Inferior parietal cortex (tissue), 1 donor: ENCODE data around the gene FAM163B.

ENCODE experiments used
- DNase-seq: peaks from one replicate; pipeline ENCODE4 v3.0.0-alpha.2; 2016; ENCODE audit errors: extremely low spot score

Gene FAM163B

GRCh38 chr9:133547116-133547515 is 62.1 kb downstream of the FAM163B start:
- DNase-seq = no peak

GRCh38 chr9:133546287-133546680 is 62.9 kb downstream of the FAM163B start:
- no peak for DNase-seq

DNA sequence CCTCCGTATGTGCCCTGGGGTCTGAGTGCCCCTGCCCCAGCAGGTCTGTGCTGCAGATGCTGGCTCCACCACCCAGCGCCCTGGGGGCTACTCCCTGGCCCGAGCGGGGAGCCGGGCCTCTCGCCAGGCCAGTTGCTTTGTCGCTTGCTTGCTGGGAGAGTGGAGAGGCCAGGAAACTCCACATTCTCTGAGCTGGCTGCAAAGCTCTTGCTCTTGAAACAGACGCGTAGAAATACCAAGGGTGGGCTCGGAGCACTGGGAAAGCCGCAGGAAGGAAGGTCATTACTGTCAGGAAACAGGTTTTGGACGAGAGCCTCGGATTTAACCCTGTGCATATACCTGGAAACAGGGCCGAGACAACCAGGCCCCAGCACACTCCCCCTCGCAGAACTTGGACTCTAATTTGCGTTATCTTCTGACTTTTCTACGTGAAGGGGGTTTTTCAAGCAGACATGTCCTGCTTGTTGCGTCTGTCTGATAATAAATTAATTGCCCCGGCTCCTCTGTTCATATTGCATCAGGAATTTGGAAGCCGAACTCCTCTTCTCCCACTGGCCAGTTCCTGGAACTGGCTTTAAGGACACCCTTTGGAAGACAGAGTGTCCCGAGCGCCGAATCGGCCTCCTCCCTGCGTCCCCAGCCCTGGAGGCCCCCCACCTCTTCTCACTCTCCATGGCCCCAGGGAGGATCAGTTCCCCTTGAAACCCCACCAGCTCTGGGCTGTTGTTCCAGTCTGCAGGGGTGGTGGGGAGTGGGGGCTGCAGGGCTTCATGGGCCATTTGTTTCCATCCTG is 63.5 kb downstream of the FAM163B start:
- DNase-seq = no peak

DNA sequence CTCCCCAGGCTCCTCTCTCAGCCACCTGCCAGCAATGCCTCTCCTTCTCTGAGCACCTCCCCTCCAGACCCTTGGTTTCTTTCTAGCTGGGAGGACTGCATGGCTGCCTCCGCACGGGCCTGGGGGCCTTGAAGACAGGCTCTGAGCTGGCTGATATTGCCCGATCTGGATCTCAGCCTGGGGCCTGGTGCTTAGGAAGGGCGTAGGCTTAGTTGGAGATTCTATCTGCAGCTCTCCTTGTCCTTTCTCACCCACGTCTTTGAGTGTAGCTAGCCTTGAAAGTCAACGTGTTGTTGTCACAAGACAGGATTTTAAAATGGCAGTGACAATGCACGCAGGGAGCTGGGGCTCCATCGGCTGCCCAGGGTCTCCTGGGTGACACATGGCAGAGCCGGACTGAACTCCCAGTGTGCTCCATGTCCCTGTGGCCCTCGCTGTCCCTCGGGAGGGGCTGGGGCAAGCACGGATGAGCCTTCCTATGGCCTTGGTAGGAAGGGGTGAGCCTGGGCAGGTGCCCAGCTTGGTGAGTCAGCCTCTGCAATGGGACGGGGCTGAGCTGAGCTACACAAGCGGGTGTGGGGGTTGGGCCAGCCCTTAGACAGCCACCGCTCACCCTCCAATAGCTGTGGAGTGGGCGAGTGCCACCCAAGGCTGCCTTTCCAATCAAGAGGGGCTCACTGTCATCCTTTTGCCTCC is 65.3 kb downstream of the FAM163B start:
- DNase-seq = no peak

- no peak for DNase-seq
Measured at GRCh38 chr9:133542002-133542401, 67.2 kb downstream of the FAM163B start.

- DNase-seq = no peak
Measured at GRCh38 chr9:133540698-133541025, 68.5 kb downstream of the FAM163B start.

- DNase-seq = no peak
Measured at GRCh38 chr9:133539991-133540697, 69.0 kb downstream of the FAM163B start.

DNA sequence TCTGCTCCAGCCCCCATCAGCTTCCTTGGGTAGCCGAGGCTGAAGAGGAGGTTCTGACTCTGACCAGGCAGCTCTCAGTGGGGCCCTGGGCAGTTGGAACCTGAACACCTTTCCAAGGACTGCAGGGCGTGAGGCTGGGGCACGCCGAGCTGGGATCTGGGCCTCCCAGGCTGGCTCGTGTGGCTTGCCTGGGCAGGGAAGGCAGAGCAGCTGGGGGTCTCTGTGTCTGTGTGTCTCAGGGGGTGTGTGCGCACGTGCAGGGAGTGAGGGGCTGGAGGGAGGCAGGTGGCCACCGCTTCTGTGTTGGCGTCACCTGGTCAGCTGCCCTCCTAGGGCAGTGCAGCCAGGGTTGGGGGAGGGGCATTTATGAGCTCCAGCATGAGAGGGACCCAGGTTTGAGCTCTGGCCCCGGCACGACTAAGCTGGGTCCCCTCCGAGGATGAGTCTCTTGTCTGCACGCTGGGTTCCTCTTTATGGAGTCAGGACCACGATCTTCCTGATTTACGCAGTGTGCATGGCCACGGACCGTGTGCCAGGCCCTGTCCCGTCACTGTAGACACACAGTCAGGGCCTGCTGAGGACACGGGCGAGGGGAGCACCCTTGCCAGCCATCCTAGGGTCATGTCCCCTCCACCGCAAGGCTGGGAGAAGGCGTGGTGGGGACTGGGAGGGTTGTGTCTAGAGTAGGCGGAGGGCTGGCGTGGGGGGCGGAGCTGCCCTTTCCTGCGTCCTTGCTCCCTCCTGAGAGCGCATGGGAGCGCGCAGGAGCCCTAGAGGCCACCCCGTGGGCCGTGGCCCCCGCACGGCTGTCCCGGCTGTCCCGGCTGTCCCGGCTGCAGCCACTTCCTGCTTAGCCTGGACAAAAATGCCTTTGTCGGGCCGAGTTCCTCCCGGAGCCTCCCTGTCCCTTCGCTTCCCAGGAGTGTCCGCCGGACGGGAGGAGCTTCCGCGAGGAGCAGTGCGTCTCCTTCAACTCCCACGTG is 70.0 kb downstream of the FAM163B start:
- no peak for DNase-seq

GRCh38 chr9:133538176-133538575 is 71.0 kb downstream of the FAM163B start:
- DNase-seq = no peak

- no peak for DNase-seq
Measured at GRCh38 chr9:133537257-133537656, 71.9 kb downstream of the FAM163B start.

GRCh38 chr9:133536536-133536935 is 72.7 kb downstream of the FAM163B start:
- no peak for DNase-seq

DNA sequence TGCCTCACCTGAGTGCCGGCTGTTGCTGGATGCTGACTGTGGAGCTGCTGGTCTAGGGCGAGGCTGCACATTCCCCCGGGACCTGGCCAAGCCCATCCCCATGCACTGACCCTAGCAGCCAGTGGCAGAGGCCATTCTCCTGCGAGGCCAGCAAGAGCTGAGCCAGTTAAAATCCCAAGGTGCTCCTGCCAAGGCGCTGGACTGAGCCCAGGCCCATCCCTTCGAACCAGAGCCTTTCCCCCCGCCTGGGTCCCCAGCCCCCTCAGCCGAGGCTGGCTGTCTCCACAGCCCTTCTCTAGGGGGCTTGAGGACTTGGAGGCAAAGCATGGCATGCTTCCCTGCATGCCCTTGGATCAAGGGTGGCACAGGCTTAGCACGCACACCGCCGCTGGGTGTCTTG is 73.1 kb downstream of the FAM163B start:
- no peak for DNase-seq

DNA sequence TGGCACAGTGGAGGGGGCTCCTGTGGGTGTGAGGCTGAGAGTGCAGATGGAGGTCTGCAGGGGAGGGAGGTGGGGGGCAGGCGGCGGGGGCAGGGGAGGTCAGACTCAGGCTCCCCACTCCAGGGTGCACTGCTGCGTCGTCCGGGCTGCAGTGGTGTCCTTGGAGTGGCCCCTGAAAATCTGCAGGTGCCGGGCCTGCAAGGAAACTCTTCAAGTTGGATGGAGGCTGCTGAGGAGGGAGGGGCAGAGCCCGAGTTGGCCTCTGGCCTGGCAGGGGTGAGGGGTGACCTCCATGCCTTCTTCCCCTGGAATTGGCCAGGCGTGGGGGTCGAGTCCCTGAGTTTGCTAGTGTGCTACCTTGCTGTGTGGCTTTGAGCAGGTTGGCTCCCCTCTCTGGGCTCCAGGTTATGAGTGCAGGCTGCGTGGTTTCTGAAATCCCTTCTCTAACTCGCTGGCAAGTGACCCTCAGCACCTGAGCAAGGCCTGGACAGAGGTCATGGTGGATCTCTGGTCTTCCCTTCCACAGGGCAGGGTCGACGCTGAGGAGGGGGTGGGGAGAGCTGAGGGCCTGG is 73.8 kb downstream of the FAM163B start:
- no peak for DNase-seq

- peak; percentile 52 for DNase-seq
Measured at GRCh38 chr9:133534346-133535291, 74.6 kb downstream of the FAM163B start, which contains the start of gene ADAMTSL2. ADAMTSL2 (plus strand) TSS chr9:133534704; CDS start chr9:133536713, 2,009 bp downstream.

DNA sequence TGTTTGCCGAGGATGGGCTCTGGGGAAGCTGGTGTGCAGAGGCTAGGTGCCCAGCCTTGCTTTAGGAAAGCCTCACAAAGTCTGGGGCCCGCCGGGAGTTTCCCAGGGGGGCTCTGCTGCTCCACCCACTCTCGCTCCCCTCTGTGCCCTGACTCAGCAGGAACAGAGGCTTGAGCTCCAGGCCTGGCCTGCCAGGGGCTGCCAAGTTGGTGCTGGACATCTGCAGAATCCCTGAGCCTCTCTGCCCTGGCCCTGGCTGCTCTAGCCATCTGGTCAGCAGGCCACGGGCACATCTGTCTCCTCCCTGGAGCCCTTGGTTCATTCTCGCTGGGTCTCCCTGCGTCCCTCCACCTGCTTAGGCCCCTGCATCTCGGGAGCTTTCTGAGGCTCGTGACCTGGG is 75.3 kb downstream of the FAM163B start:
- no peak for DNase-seq

GRCh38 chr9:133532937-133533668 is 76.1 kb downstream of the FAM163B start:
- DNase-seq = peak; percentile 43

GRCh38 chr9:133531293-133531692 is 77.9 kb downstream of the FAM163B start:
- DNase-seq = no peak

- DNase-seq = no peak
Measured at GRCh38 chr9:133529874-133530273, 79.3 kb downstream of the FAM163B start.

GRCh38 chr9:133529457-133529856 is 79.7 kb downstream of the FAM163B start:
- no peak for DNase-seq
